ENCODE measurements around the gene IL1A.

Gene IL1A

DNA sequence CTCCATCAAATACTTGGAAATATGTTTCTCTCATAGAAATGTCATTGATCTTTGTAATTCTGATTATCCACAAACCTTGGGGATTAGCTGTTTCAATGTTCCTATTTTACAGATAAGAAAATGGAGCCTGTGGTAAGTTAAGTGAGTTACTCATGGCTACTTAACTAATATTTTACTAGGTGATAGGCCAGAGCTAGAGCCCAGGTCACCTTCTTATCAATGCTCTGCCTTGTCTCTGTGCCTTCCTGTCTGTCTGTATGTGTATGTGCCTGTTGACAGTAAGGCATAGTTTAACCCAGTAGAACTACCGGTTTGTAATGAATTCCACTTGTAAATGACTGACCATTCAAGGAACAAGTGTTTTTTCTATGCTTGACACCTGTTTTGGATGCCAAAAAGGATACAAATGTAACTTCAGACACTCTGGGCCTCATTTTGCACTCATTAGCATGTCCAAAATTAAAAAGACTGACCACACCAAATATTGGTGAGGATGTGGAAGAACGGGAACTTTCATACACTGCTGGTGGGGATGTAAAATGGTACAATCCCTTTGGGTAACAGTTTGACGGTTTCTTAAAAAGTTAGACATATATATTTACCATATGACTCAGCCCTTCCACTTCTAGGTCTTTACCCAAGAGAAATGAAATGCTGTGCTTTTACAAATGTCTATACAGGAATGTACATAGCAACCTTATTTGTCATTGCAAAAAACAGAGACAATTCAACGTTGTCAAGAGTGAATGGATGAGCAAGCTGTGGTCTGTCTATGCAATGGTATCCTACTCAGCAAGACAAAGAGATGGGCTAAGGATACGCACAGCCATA, 19.6 kb upstream of the IL1A start:
- peak; percentile 79 for DNase-seq (ENCODE audit: low read depth, low spot score)
- ChIA-PET CTCF (interaction anchor here (1.3 kb wide), 1 partner anchor 55 kb away, joined by 4 read pairs; no protein-coding TSS in a partner anchor), POLR2A (no interaction called here)

DNA sequence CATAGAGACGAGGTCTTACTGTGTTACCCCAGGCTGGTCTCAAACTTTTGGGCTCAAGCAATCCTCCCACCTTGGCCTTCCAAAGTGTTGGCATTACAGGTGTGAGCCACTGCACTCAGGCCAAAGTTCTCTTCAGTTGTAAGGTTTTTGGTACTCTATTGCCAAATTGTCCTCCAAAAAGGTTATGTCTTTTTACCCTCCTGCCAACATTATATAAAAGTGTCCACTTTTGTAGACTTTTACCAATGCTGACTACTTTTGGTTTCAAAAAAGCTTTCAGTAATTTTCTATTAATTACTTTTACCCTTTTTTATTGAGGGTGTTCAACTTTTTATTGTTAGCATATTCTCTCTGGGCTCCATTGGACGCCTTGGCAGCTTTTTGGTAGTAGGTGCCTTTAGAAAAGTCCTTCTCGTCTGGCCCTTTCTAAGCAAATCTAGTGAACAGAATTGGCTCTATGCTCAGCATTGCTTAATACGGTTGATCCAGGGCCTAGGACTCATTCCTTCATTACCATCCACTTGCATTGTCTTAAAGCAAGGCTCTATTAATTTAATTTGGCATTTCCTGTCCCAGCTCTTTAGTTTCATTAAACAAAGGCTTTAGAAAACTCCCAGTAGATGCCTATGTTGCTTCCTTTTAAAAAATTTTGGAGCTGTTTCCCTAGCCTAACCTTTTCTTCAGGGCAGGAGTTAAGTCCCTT, 16.7 kb upstream of the IL1A start:
- no peak overlapping the region for H3K4me3 ChIP-seq (ENCODE audit: low read depth, low read length)
- no peak for DNase-seq (ENCODE audit: low read depth, low spot score)
- POLR2A ChIA-PET: no interaction called here
- CTCF ChIA-PET: interaction anchor here (1.3 kb wide), 1 partner anchor 141 kb away, joined by 4 read pairs; no protein-coding TSS in a partner anchor
- TF ChIP-seq, protein P1, sequence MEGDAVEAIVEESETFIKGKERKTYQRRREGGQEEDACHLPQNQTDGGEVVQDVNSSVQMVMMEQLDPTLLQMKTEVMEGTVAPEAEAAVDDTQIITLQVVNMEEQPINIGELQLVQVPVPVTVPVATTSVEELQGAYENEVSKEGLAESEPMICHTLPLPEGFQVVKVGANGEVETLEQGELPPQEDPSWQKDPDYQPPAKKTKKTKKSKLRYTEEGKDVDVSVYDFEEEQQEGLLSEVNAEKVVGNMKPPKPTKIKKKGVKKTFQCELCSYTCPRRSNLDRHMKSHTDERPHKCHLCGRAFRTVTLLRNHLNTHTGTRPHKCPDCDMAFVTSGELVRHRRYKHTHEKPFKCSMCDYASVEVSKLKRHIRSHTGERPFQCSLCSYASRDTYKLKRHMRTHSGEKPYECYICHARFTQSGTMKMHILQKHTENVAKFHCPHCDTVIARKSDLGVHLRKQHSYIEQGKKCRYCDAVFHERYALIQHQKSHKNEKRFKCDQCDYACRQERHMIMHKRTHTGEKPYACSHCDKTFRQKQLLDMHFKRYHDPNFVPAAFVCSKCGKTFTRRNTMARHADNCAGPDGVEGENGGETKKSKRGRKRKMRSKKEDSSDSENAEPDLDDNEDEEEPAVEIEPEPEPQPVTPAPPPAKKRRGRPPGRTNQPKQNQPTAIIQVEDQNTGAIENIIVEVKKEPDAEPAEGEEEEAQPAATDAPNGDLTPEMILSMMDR (IDR thresholded peaks at IDR 0.05; ENCODE audit: insufficient read depth, low read length, missing control alignments): no peak

More for the DNA sequence above, 19.6 kb upstream of the IL1A start:
- TF ChIP-seq, protein P1 (IDR thresholded peaks at IDR 0.05; ENCODE audit: insufficient read depth, low read length, missing control alignments): no peak
- H3K4me3 ChIP-seq (ENCODE audit: low read depth, low read length): no peak overlapping the region

DNA sequence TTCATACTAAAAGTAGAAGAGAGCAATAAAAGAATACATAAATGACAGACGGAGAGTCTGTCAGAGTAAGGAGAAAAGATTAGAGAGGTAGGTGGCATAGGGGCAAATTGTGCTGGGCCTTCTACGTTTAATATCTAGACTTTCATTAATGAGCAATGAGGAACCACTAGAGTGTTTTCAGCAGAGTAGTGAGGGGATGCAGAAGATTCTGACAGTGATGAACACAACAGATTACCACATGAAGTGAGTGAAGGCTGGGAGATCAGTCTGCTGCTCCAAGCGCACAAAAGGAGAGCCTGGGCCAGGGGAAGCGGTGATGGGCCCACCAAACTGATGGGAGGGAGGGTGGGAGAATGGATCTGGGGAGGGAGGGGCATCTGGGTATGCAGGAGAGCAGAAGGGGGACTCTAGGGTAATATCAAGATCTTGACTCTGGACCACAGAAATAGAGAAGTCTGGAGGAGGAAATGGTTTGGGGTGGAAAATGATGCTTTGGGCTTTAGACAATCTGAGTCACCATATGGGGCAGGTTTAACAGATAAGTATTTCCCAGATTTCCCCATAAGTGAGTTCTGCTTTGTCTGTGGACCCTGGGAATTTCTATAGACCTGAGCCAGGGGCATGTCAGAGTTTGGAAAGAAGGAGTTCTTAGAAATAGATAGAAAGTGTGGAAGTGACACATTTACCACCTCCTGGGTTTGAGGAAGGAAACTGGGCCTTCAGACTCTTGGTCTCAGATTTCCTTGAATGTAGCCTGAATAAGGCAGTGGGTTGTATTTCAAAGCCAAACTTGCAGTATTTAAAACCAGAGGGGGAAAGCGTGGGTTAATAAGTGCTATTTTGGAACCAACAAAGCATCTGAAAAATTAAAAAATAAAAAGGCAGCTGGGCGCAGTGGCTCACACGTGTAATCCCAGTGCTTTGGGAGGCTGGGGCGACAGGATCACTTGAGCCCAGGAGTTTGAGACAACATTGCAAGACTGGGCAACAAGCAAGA, 15.0 kb upstream of the IL1A start:
- no peak for DNase-seq (ENCODE audit: low read depth, low spot score)
- TF ChIP-seq, protein P1 (IDR thresholded peaks at IDR 0.05; ENCODE audit: insufficient read depth, low read length, missing control alignments): no peak
- no peak overlapping the region for H3K4me3 ChIP-seq (ENCODE audit: low read depth, low read length)
- CTCF ChIA-PET: no interaction called here
- POLR2A ChIA-PET: no interaction called here

DNA sequence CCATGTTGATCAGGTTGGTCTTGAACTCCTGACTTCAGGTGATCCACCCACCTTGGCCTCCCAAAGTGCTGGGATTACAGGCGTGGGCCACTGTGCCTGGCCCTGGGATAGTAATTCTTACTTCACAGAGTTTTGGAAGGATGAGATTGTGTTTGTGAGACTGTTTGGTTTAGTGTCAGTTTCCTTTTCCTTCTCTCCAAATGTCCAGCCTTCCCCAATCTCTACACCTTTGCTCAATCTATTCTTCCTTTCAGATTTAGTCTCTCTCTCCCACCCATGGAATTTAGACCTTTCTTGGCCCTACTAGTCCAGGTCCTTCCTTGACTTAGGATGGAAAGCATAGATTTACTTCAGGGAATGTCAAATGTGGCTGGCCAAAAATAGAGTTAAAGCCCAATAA, 12.2 kb upstream of the IL1A start:
- POLR2A ChIA-PET: no interaction called here

DNA sequence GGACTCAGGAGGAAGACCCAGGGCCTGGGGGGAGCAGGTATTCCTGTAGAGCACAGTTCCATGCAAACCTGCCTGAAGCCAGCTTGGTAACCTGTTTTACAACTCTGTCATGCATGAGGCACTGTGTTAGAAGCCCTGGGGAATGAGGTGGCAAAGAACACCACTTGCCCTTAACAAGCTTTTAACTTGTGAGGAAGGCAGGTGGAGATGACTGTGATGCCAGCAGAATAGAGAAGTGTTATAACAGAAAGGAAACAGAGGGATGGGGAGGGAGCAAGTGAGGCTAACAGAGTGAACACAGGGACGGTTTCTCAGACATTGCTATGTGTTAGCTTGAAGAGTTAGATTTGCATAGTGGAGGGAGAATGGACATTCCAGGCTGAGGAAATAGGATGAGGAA, 11.5 kb upstream of the IL1A start:
- POLR2A ChIA-PET: no interaction called here
- no peak overlapping the region for H3K4me3 ChIP-seq (ENCODE audit: low read depth, low read length)
- TF ChIP-seq, protein P1 (IDR thresholded peaks at IDR 0.05; ENCODE audit: insufficient read depth, low read length, missing control alignments): no peak
- no peak for DNase-seq (ENCODE audit: low read depth, low spot score)
- CTCF ChIA-PET: interaction anchor here (0.7 to 1.1 kb wide), 2 partner anchors 17 to 196 kb away, joined by 3 read pairs; no protein-coding TSS in a partner anchor

More for the DNA sequence above, 12.2 kb upstream of the IL1A start:
- TF ChIP-seq, protein P1 (IDR thresholded peaks at IDR 0.05; ENCODE audit: insufficient read depth, low read length, missing control alignments): no peak
- CTCF ChIA-PET: interaction anchor here (1.1 kb wide), 2 partner anchors 9 to 197 kb away, joined by 3 read pairs; no protein-coding TSS in a partner anchor
- H3K4me3 ChIP-seq (ENCODE audit: low read depth, low read length): no peak overlapping the region
- no peak for DNase-seq (ENCODE audit: low read depth, low spot score)
